ENCODE results near the gene NEURL1B.
A peak's percentile ranks its signal among the peaks of the same experiment; 100 is the strongest.

Gene NEURL1B

DNA sequence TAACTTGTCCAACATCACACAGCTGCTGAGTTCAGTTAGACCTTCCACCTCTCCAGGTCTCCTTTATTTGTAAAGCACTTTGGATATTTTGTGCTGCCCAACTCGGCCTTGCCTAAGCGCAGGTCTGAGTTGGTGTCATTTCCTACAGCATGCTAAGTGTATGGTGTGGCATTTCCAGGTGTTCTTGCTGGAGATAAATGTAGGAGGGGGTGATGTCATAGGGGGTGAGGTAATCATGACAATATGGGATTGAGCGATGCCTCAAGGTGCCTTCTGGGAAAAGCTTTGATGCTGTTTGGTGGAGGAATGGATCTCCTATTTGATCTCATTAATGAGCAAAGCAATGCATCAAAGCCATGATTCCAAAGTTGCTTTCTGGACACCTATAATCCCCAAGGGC is 32.3 kb upstream of the NEURL1B start:
- no peak overlapping the region for H3K4me3 ChIP-seq (replicated peaks; ENCODE audit: low read depth, low read length)

DNA sequence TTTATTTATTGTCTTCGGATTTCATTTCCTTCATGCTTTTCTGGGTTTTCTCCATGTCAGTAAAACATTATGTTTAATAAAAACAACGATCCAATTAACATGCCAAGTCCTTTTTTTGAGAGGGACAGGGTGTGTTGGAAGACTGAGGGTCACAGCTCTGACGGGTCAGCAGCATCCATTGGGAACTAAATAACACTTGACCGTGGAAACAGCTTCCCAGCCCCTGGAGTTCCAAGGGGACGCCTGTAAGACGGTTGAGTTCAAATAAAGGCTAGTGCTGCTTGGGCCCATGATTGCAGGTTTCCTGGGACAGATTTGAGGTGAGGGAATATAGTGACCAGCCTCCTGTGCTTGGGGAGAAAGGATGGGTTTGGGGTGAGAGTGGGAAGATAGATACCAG is 30.4 kb upstream of the NEURL1B start:
- TF ChIP-seq, protein P1, sequence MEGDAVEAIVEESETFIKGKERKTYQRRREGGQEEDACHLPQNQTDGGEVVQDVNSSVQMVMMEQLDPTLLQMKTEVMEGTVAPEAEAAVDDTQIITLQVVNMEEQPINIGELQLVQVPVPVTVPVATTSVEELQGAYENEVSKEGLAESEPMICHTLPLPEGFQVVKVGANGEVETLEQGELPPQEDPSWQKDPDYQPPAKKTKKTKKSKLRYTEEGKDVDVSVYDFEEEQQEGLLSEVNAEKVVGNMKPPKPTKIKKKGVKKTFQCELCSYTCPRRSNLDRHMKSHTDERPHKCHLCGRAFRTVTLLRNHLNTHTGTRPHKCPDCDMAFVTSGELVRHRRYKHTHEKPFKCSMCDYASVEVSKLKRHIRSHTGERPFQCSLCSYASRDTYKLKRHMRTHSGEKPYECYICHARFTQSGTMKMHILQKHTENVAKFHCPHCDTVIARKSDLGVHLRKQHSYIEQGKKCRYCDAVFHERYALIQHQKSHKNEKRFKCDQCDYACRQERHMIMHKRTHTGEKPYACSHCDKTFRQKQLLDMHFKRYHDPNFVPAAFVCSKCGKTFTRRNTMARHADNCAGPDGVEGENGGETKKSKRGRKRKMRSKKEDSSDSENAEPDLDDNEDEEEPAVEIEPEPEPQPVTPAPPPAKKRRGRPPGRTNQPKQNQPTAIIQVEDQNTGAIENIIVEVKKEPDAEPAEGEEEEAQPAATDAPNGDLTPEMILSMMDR (IDR thresholded peaks at IDR 0.05; ENCODE audit: low read length, missing control alignments) = no peak
- no peak for DNase-seq (ENCODE audit: low read depth)
- no peak overlapping the region for H3K4me3 ChIP-seq (replicated peaks; ENCODE audit: low read depth, low read length)

More for the DNA sequence above, 32.3 kb upstream of the NEURL1B start:
- DNase-seq (ENCODE audit: low read depth) = no peak
- TF ChIP-seq, protein P1 (IDR thresholded peaks at IDR 0.05; ENCODE audit: low read length, missing control alignments) = no peak

DNA sequence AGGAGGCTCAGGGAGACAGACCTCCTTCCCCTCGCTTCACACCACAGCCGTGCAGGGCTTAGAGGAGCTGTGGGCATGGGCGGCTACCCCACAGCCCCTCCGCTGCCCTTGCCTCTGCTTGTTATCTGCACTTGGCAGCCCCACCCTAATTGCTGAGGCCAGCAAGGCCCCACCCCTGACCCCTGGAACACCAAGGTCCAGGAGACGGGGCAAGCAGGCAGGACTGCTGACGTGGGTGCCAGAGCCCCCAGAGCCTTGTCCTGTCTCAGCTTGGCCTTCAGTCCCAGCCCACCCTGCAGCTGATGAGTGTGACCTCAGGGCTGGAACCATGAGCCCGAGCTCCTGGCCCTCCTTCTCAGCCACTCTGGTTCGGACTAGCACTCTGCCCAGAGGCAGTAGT is 29.1 kb upstream of the NEURL1B start:
- H3K4me3 ChIP-seq (replicated peaks; ENCODE audit: low read depth, low read length) = no peak overlapping the region
- TF ChIP-seq, protein P1 (IDR thresholded peaks at IDR 0.05; ENCODE audit: low read length, missing control alignments) = no peak
- no peak for DNase-seq (ENCODE audit: low read depth)

DNA sequence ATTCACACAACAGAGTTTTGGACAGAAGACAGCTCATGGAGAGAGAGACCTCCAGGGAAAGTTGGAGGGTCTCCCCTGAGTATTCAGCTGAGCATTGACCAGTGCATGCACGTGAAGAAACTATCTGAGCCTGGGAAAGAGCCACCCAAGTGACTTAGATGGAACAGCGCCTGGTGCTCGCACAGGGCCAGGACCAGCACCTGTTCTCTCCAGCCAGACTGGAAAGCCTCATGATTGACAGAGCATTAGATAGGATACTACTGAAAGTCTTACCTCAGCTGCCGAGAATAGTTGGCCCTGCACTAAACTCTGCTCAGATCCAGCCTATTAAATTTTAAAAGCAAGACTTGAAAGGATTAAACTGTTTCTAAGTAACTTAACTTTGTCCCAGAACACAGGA is 28.3 kb upstream of the NEURL1B start:
- H3K4me3 ChIP-seq (replicated peaks; ENCODE audit: low read depth, low read length) = no peak overlapping the region
- no peak for DNase-seq (ENCODE audit: low read depth)
- TF ChIP-seq, protein P1 (IDR thresholded peaks at IDR 0.05; ENCODE audit: low read length, missing control alignments) = no peak

DNA sequence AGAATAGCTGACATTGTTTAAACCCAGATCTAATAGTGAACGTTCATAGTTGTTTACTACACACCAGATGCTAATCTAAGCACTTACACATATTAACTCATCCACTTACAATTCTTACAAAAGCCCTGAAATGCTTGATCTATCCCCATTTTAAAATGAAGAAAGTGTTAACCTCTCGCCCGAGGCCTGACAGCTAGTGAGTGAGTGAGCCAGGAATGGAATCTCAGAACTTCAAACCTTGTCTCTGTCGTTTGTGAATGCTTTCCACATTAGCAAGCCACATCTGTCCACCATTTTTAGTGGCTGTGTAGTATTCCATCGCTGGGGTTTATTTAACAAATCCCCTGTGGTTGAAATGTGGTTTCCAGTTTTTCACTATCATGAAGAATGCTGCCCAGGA is 24.9 kb upstream of the NEURL1B start:
- no peak for DNase-seq (ENCODE audit: low read depth)
- H3K4me3 ChIP-seq (replicated peaks; ENCODE audit: low read depth, low read length) = no peak overlapping the region
- TF ChIP-seq, protein P1 (IDR thresholded peaks at IDR 0.05; ENCODE audit: low read length, missing control alignments) = no peak

DNA sequence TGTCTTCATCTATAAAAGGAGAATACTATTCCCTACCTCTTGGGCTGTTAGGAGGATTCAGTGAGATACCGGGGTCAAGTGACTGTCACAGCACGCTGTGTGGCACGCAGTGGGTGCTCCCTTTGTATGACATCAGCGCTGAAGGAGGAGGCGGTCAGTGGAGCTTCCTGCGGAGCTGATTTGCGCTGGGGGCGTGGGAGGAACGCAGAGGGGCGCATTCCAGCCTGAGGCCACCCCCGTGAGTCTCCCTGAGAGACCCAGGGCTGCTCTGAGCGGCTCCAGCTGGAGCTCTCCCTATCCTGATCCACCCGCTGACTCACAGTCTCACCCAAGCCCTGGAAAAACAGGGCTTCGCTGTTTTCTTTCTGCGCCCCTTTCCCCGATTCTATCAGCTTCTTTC is 24.3 kb upstream of the NEURL1B start:
- no peak overlapping the region for H3K4me3 ChIP-seq (replicated peaks; ENCODE audit: low read depth, low read length)
- peak; percentile 81 for DNase-seq (ENCODE audit: low read depth)
- TF ChIP-seq, protein P1 (IDR thresholded peaks at IDR 0.05; ENCODE audit: low read length, missing control alignments) = no peak

DNA sequence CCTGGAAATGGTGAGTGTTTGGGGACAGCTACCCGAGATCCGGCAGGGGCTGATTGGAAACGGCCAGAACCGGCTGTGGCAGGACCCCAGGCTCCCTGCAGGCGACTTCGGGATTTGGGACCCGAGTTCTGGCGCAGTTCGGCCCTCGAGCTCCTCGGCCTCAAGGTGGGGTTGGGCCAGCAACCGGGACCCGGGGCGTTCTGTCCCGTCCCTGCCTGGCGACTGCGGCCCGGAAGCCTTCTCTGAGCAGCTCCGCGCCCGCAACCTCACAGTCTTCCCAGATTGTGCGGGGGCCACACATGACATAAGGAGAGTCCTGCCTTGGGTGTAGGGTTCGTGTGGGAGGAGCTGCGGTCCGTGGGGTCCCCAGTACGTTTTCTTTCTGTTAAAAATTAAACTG is 23.2 kb upstream of the NEURL1B start:
- DNase-seq (ENCODE audit: low read depth) = no peak
- H3K4me3 ChIP-seq (replicated peaks; ENCODE audit: low read depth, low read length) = no peak overlapping the region
- TF ChIP-seq, protein P1 (IDR thresholded peaks at IDR 0.05; ENCODE audit: low read length, missing control alignments) = no peak

Data from fibroblast of pulmonary artery (primary cell).